Endothelial cell of umbilical vein (primary cell): Measurements from ENCODE around the gene SRRM5. TPM values are rescaled to one million over a fixed set of nuclear protein-coding genes. Genes with fewer than 3 reads are reported as not detected.

Experiments used
- BruUV-seq: library from RNA; stranded (reverse); fragments of 400-500 nt; replicated peaks from 2 replicates; lab custom pipeline; 2021; lab: Mats Ljungman, UMichigan
- CTCF ChIA-PET: fragments of 300-600, 350-600 bp; sonication (Branson Sonifier 250); formaldehyde crosslinking; loops from one replicate; lab custom pipeline; 2021; ENCODE audit warnings: antibody characterized with exemption, inconsistent platforms; lab: Charles Lee
- POLR2A ChIA-PET: fragments of 300-600, 350-600 bp; sonication (Branson Sonifier 250); formaldehyde crosslinking; loops from one replicate; lab custom pipeline; 2021; ENCODE audit warnings: antibody characterized with exemption, inconsistent platforms; lab: Charles Lee
- DNase-seq: peaks from one replicate; pipeline ENCODE4 v3.0.0-alpha.2; 2011; ENCODE audit warnings: low read depth, low spot score
- FAIRE-seq: peaks from 2 replicates; lab custom pipeline; 2011; peaks lifted over from hg19 to GRCh38; lab: Jason Lieb, UNC
- H2AFZ ChIP-seq: 2 replicates; pipeline ENCODE4 v1.6.0; 2012; ENCODE audit warnings: low read depth, low read length, control low read depth, inconsistent platforms
- H3K27ac ChIP-seq: 2 replicates; pipeline ENCODE4 v1.5.1; 2011; ENCODE audit warnings: low read depth, mild to moderate bottlenecking, control low read depth, low read length, moderate library complexity; ENCODE audit not compliant: insufficient read depth
- H3K27me3 ChIP-seq, 2 experiments: 2 replicates each; pipeline versions ENCODE4 v1.6.0 to v1.6.1; 2011; ENCODE audit warnings: low read length in 2 of 2, mixed read lengths in 1 of 2; ENCODE audit not compliant: control insufficient read depth in 2 of 2, insufficient read depth in 2 of 2
- H3K36me3 ChIP-seq, 2 experiments: 2 replicates in 1 of 2; 3 replicates in 1 of 2; pipeline ENCODE4 v1.5.1; 2011; ENCODE audit warnings: low read length in 2 of 2, mild to moderate bottlenecking in 1 of 2, moderate library complexity in 1 of 2; ENCODE audit not compliant: control insufficient read depth in 2 of 2, insufficient read depth in 2 of 2; ENCODE audit errors: extremely low read depth in 1 of 2
- H3K4me1 ChIP-seq: 3 replicates; pipeline ENCODE4 v1.5.1; 2011; ENCODE audit warnings: mild to moderate bottlenecking, low read length; ENCODE audit not compliant: control insufficient read depth, insufficient read depth; ENCODE audit errors: extremely low read depth
- H3K4me2 ChIP-seq: 2 replicates; pipeline ENCODE4 v1.6.1; 2011; ENCODE audit warnings: low read length, control low read depth, mixed read lengths; ENCODE audit not compliant: insufficient read depth
- H3K4me3 ChIP-seq, 3 experiments: fragments of 200-600 bp in 1 of 3; sonication (generic), shearing (Covaris generic) in 1 of 3; replicated peaks in 1 of 3; 2 replicates each; pipeline ENCODE4 v1.5.1; 2011 to 2016; ENCODE audit warnings: control low read depth in 3 of 3, low read length in 3 of 3, mild to moderate bottlenecking in 2 of 3, inconsistent platforms in 1 of 3, low read depth in 1 of 3, moderate library complexity in 1 of 3; ENCODE audit not compliant: insufficient read depth in 1 of 3
- H3K79me2 ChIP-seq: 2 replicates; pipeline ENCODE4 v1.6.0; 2012; ENCODE audit warnings: low read length, inconsistent platforms; ENCODE audit not compliant: control insufficient read depth, insufficient read depth
- H3K9ac ChIP-seq: replicated peaks from 2 replicates; pipeline ENCODE3; 2011; ENCODE audit warnings: low read length, control low read depth; ENCODE audit not compliant: insufficient read depth; ENCODE audit errors: extremely low read depth
- H3K9me1 ChIP-seq: replicated peaks from 3 replicates; pipeline ENCODE4 v1.6.0; 2011; ENCODE audit warnings: mild to moderate bottlenecking, low read length; ENCODE audit not compliant: control insufficient read depth, insufficient read depth; ENCODE audit errors: extremely low read depth
- H3K9me3 ChIP-seq: replicated peaks from 2 replicates; pipeline ENCODE4 v1.5.1; 2012; ENCODE audit warnings: low read length, inconsistent platforms; ENCODE audit not compliant: control insufficient read depth, insufficient read depth
- H4K20me1 ChIP-seq: replicated peaks from 2 replicates; pipeline ENCODE3; 2011; ENCODE audit warnings: mild to moderate bottlenecking, low read length; ENCODE audit not compliant: control insufficient read depth, insufficient read depth; ENCODE audit errors: extremely low read depth
- EZH2 ChIP-seq: IDR thresholded peaks from 2 replicates; pipeline ENCODE4 v1.6.1; 2012; ENCODE audit warnings: borderline replicate concordance, low read depth, mild to moderate bottlenecking, moderate library complexity, low read length, inconsistent platforms; ENCODE audit not compliant: severe bottlenecking
- FOS ChIP-seq: IDR thresholded peaks from 2 replicates; pipeline ENCODE4 v1.6.1; 2011; ENCODE audit warnings: mild to moderate bottlenecking, low read length, moderate library complexity, borderline replicate concordance; ENCODE audit not compliant: insufficient read depth
- GATA2 ChIP-seq: IDR thresholded peaks from 2 replicates; pipeline ENCODE4 v1.7.0; 2011; ENCODE audit warnings: low read depth, mild to moderate bottlenecking, moderate library complexity, mixed read lengths, low read length; ENCODE audit not compliant: insufficient read length, insufficient read depth
- JUN ChIP-seq: IDR thresholded peaks from 2 replicates; pipeline ENCODE4 v1.6.1; 2011; ENCODE audit warnings: borderline replicate concordance, low read depth; ENCODE audit not compliant: insufficient read length, insufficient read depth
- MYC ChIP-seq: IDR thresholded peaks from one replicate; pipeline ENCODE4 v1.6.1; 2011; ENCODE audit warnings: mild to moderate bottlenecking, low read depth, low read length
- POLR2A ChIP-seq: IDR thresholded peaks from 2 replicates; pipeline ENCODE4 v1.6.1; 2012; ENCODE audit warnings: low read depth, mild to moderate bottlenecking, control low read depth, low read length
- POLR2AphosphoS5 ChIP-seq: IDR thresholded peaks from 2 replicates; pipeline ENCODE4 v1.6.1; 2012; ENCODE audit warnings: low read depth, mild to moderate bottlenecking, control low read depth, low read length, moderate library complexity; ENCODE audit not compliant: insufficient read depth
- dilution Hi-C: fragments of 300-500 bp; cut with MboI; formaldehyde crosslinking; loops from one replicate; pipeline ENCODE4 v1.15.0; 2019; ENCODE audit warnings: low sequenced_read_pairs; ENCODE audit not compliant: extremely low pct_ligation_motif_present
- intact Hi-C: fragments of 100-400 bp; cut with micrococcal nuclease; formaldehyde crosslinking; loops from one replicate; pipeline ENCODE4 v1.10.0; 2022
- polyA plus RNA-seq, 4 experiments: library from polyadenylated mRNA; depleted of rRNA in 3 of 4; stranded (reverse) in 3 of 4; unstranded in 1 of 4; fragments of >200 nt; gene quantifications; 2 replicates each; pipeline versions ENCODE4 v1.2.1 to v1.2.3, GENCODE V29; 2011 to 2012; ENCODE audit warnings: missing spikeins in 1 of 4
- total RNA-seq: library from RNA; stranded (reverse); gene quantifications from 2 replicates; pipeline ENCODE4 v1.2.3, GENCODE V29; 2021
- TF ChIP-seq, protein P1 (sequence below): IDR thresholded peaks from 2 replicates; pipeline ENCODE4 v1.6.1; 2011; ENCODE audit not compliant: insufficient read depth, insufficient read length
- TF ChIP-seq, protein P2 (sequence below), 2 donors: IDR thresholded peaks; 1 replicate in 1 of 2; 2 replicates in 1 of 2; pipeline ENCODE4 v1.5.1; 2011; ENCODE audit warnings: low read length in 2 of 2, mild to moderate bottlenecking in 2 of 2, moderate library complexity in 2 of 2, control low read depth in 1 of 2, inconsistent platforms in 1 of 2, low read depth in 1 of 2; ENCODE audit not compliant: insufficient read depth in 1 of 2; ENCODE audit errors: extremely low read depth in 1 of 2

SRRM5 gene
- total and polyA plus RNA-seq, 2 donors (not counting 3 experiments of a cell fraction or from before 2014, with no cell fraction given): 0.17 to 0.27 TPM

DNA sequence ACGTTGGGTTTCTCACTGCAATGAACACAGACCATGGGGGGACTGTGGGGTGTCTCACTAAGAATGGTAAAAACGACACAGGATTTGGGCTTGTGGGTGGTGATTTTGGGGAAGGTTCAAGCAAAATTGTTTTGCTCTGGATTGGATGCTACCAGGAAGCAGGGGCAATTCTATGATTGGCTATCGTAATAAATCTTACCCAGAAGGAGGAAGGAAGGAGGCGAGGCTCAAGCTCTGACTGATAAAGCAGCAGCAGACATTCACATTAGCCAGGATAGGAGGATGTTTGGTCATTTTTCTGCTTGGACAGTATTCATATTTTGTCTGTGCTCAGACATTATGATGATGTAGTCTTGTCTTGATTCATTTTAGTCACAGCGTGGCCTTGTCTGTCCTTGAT, 14.0 kb upstream of the SRRM5 start:
- dilution Hi-C loops (no loop called here), intact Hi-C loops (no loop called here)
- FAIRE-seq (peak; percentile 15), DNase-seq (peak; percentile 6)
- H3K79me2 ChIP-seq: peaks cover 40% of the 10 kb centered on the region
- peak overlapping the region in 1 of 3 experiments; percentile 89 for H3K4me3 ChIP-seq
- H3K9ac ChIP-seq: no peak overlapping the region
- no peaks in the 10 kb centered on the region for H3K27me3 ChIP-seq
- peak overlapping the region; percentile 95 for H3K4me2 ChIP-seq
- H2AFZ ChIP-seq: no peak overlapping the region
- no peaks in the 10 kb centered on the region for H3K9me3 ChIP-seq
- H3K9me1 ChIP-seq: no peaks in the 10 kb centered on the region
- H4K20me1 ChIP-seq: no peaks in the 10 kb centered on the region
- ChIA-PET POLR2A (interaction anchor here (0.6 kb wide), 1 partner anchor 48 kb away, joined by 8 read pairs; no protein-coding TSS in a partner anchor), CTCF (interaction anchor here (0.6 to 5.7 kb wide), 6 partner anchors 23 to 212 kb away, joined by 3 to 158 read pairs (median 10); partner anchors contain the start of genes PINLYP, XRCC1 and ZNF575)
- no TSS peak for BruUV-seq
- H3K27ac ChIP-seq: no peak overlapping the region
- H3K36me3 ChIP-seq: peaks cover 10 to 15% of the 10 kb centered on the region in 2 experiments
- no peak for TF ChIP-seq POLR2AphosphoS5
- peaks cover 24% of the 10 kb centered on the region for H3K4me1 ChIP-seq

DNA sequence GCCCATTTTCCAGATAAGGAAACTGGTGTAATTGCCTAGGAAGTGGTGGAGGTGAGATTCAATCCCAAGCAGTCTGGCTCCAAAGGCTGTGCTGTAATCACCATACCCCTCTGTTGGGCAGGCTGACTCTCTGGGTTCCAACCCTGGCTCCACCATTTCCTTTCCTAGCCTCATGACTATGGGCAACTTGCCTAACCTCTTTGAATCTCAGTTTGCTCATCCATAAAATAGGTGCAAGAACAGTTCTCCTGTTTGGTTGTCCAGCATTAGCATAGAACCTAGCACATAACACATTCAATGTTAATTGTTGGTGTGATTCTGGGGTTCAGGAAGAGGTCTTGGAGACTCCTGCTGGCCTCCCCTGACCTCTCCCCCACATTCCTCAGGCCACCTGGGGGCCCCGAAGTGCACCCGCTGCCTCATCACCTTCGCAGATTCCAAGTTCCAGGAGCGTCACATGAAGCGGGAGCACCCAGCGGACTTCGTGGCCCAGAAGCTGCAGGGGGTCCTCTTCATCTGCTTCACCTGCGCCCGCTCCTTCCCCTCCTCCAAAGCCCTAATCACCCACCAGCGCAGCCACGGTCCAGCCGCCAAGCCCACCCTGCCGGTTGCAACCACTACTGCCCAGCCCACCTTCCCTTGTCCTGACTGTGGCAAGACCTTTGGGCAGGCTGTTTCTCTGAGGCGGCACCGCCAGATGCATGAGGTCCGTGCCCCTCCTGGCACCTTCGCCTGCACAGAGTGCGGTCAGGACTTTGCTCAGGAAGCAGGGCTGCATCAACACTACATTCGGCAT, 13.2 kb upstream of the SRRM5 start:
- Histone ChIP-seq H3K9ac (no peak overlapping the region), H3K9me1 (no peaks in the 10 kb centered on the region), H3K27me3 (no peaks in the 10 kb centered on the region), H3K36me3 (peaks cover 4 to 10% of the 10 kb centered on the region in 2 experiments), H3K79me2 (peaks cover 36% of the 10 kb centered on the region), H3K4me1 (peaks cover 24% of the 10 kb centered on the region), H2AFZ (no peak overlapping the region), H4K20me1 (no peaks in the 10 kb centered on the region), H3K4me2 (peak overlapping the region; percentile 95), H3K27ac (no peak overlapping the region), H3K4me3 (no peak overlapping the region), H3K9me3 (no peaks in the 10 kb centered on the region)
- FAIRE-seq (no peak), DNase-seq (no peak)
- POLR2A ChIA-PET: no interaction called here
- CTCF ChIA-PET: interaction anchor here (2.0 to 5.7 kb wide), 3 partner anchors 43 to 211 kb away, joined by 6 to 158 read pairs (median 118); partner anchors contain the start of gene ZNF575
- TF ChIP-seq FOS (no peak), JUN (no peak), POLR2AphosphoS5 (no peak), EZH2 (no peak), POLR2A (no peak), MYC (no peak), GATA2 (no peak)
- TF ChIP-seq, protein P1, sequence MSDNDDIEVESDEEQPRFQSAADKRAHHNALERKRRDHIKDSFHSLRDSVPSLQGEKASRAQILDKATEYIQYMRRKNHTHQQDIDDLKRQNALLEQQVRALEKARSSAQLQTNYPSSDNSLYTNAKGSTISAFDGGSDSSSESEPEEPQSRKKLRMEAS: no peak
- TF ChIP-seq, protein P2, sequence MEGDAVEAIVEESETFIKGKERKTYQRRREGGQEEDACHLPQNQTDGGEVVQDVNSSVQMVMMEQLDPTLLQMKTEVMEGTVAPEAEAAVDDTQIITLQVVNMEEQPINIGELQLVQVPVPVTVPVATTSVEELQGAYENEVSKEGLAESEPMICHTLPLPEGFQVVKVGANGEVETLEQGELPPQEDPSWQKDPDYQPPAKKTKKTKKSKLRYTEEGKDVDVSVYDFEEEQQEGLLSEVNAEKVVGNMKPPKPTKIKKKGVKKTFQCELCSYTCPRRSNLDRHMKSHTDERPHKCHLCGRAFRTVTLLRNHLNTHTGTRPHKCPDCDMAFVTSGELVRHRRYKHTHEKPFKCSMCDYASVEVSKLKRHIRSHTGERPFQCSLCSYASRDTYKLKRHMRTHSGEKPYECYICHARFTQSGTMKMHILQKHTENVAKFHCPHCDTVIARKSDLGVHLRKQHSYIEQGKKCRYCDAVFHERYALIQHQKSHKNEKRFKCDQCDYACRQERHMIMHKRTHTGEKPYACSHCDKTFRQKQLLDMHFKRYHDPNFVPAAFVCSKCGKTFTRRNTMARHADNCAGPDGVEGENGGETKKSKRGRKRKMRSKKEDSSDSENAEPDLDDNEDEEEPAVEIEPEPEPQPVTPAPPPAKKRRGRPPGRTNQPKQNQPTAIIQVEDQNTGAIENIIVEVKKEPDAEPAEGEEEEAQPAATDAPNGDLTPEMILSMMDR (IDR thresholded peaks at IDR 0.05; ENCODE audit: extremely low read depth in 1 of 2, insufficient read depth in 1 of 2, low read depth in 1 of 2, low read length in 2 of 2): no peak
- dilution Hi-C loops: no loop called here
- no TSS peak for BruUV-seq
- intact Hi-C loops: no loop called here
